GM12878 (cell line): ENCODE data around the gene PHC2. TPM values are rescaled to one million over a fixed set of nuclear protein-coding genes. Genes with fewer than 3 reads are reported as not detected.

Source experiments
- ATF7 ChIP-seq: fragments of 450-650 bp; IDR thresholded peaks from 2 replicates; pipeline ENCODE4 v1.6.1; 2016; ENCODE audit warnings: low read depth, mild to moderate bottlenecking
- CBX3 ChIP-seq: fragments of 200-600 bp; sonication (generic); IDR thresholded peaks from 2 replicates; pipeline ENCODE4 v1.6.1; 2016; ENCODE audit warnings: low read depth, borderline replicate concordance
- ETV6 ChIP-seq, 2 experiments: fragments of 450-650 bp in 1 of 2; IDR thresholded peaks in 1 of 2; conservative IDR thresholded peaks in 1 of 2; 2 replicates each; pipeline ENCODE4 v1.6.1; 2014; ENCODE audit warnings: antibody characterized with exemption in 1 of 2, borderline replicate concordance in 1 of 2, low read depth in 1 of 2, mild to moderate bottlenecking in 1 of 2, moderate library complexity in 1 of 2
- FOXM1 ChIP-seq: IDR thresholded peaks from 2 replicates; pipeline ENCODE4 v1.6.1; 2012; ENCODE audit warnings: low read depth, mild to moderate bottlenecking, inconsistent platforms, low read length, moderate library complexity
- HDAC6 ChIP-seq: fragments of 200-600 bp; sonication (generic); IDR thresholded peaks from one replicate; pipeline ENCODE4 v1.8.0; 2017; ENCODE audit warnings: antibody characterized with exemption; ENCODE audit not compliant: unreplicated experiment
- IKZF1 ChIP-seq: fragments of 450-650 bp; conservative IDR thresholded peaks from 2 replicates; pipeline ENCODE4 v1.6.1; 2017; ENCODE audit warnings: antibody characterized with exemption, mild to moderate bottlenecking
- JUNB ChIP-seq: IDR thresholded peaks from 2 replicates; pipeline ENCODE4 v1.6.1; 2016; ENCODE audit warnings: antibody characterized with exemption, mild to moderate bottlenecking
- LARP7 ChIP-seq: fragments of 450-650 bp; IDR thresholded peaks from 2 replicates; pipeline ENCODE4 v1.6.1; 2017; ENCODE audit warnings: mild to moderate bottlenecking
- MLLT1 ChIP-seq: fragments of 450-650 bp; IDR thresholded peaks from 2 replicates; pipeline ENCODE4 v1.6.1; 2016; ENCODE audit warnings: mild to moderate bottlenecking
- POU2F2 ChIP-seq: IDR thresholded peaks from 3 replicates; pipeline ENCODE4 v1.6.1; 2011; ENCODE audit warnings: low read depth, mild to moderate bottlenecking, low read length, borderline replicate concordance
- RUNX3 ChIP-seq: IDR thresholded peaks from 2 replicates; pipeline ENCODE4 v1.6.1; 2012; ENCODE audit warnings: low read length, inconsistent platforms
- SMC3 ChIP-seq: IDR thresholded peaks from 2 replicates; pipeline ENCODE4 v1.6.1; 2011; ENCODE audit warnings: low read length, improper control_type of control experiment, borderline replicate concordance
- SPI1 ChIP-seq: IDR thresholded peaks from 2 replicates; pipeline ENCODE4 v1.6.1; 2011; ENCODE audit warnings: low read depth, mild to moderate bottlenecking, low read length, moderate library complexity, borderline replicate concordance; ENCODE audit not compliant: insufficient read depth
- TCF12 ChIP-seq: IDR thresholded peaks from 2 replicates; pipeline ENCODE4 v1.6.1; 2011; ENCODE audit warnings: low read depth, mild to moderate bottlenecking, low read length
- WRNIP1 ChIP-seq: IDR thresholded peaks from 2 replicates; pipeline ENCODE4 v1.6.1; 2011; ENCODE audit warnings: low read depth, low read length, improper control_type of control experiment, borderline replicate concordance
- polyA plus RNA-seq, 11 experiments: library from polyadenylated mRNA; depleted of rRNA in 4 of 11; unstranded in 6 of 11; stranded (reverse) in 5 of 11; fragments of >200 nt; fragmentation: Nextera tagmentation in 4 of 11; fragmentation: Illumina TruSeq in 1 of 11; extraction: Ambion mirVana in 4 of 11; extraction: Trizol in 1 of 11; gene quantifications; 1 replicate in 1 of 11; 2 replicates in 10 of 11; pipeline versions ENCODE4 v1.2.1 to v1.2.3, GENCODE V29; 2011 to 2016; ENCODE audit warnings: inconsistent platforms in 2 of 11, missing spikeins in 2 of 11, low read depth in 1 of 11
- total RNA-seq, 4 experiments: library from RNA; depleted of rRNA in 3 of 4; stranded (reverse); fragments of >200 nt in 3 of 4; fragmentation: Illumina TruSeq in 1 of 4; extraction: Trizol in 1 of 4; gene quantifications; 2 replicates each; pipeline versions ENCODE4 v1.2.1 to v1.2.3, GENCODE V29; 2013 to 2021
- TF ChIP-seq, protein P1 (sequence below): fragments of 450-650 bp; IDR thresholded peaks from 2 replicates; pipeline ENCODE4 v1.6.1; 2017; ENCODE audit warnings: mild to moderate bottlenecking, low read depth, inconsistent platforms; ENCODE audit not compliant: poor library complexity, severe bottlenecking
- TF ChIP-seq, protein P2 (sequence below), 3 experiments: IDR thresholded peaks in 2 of 3; conservative IDR thresholded peaks in 1 of 3; 2 replicates each; pipeline ENCODE4 v1.5.1; 2011; ENCODE audit warnings: low read depth in 3 of 3, low read length in 3 of 3, mild to moderate bottlenecking in 3 of 3, control low read depth in 2 of 3, moderate library complexity in 2 of 3, inconsistent platforms in 1 of 3, mixed read lengths in 1 of 3; ENCODE audit not compliant: control insufficient read depth in 2 of 3, insufficient read depth in 1 of 3; ENCODE audit errors: extremely low read depth in 1 of 3

Gene PHC2
- total and polyA plus RNA-seq, 10 of the 15 experiments (the other 5 are each of a cell fraction or from before 2014, with no cell fraction given): 2.0 to 35.9 (median 16.4) TPM

DNA sequence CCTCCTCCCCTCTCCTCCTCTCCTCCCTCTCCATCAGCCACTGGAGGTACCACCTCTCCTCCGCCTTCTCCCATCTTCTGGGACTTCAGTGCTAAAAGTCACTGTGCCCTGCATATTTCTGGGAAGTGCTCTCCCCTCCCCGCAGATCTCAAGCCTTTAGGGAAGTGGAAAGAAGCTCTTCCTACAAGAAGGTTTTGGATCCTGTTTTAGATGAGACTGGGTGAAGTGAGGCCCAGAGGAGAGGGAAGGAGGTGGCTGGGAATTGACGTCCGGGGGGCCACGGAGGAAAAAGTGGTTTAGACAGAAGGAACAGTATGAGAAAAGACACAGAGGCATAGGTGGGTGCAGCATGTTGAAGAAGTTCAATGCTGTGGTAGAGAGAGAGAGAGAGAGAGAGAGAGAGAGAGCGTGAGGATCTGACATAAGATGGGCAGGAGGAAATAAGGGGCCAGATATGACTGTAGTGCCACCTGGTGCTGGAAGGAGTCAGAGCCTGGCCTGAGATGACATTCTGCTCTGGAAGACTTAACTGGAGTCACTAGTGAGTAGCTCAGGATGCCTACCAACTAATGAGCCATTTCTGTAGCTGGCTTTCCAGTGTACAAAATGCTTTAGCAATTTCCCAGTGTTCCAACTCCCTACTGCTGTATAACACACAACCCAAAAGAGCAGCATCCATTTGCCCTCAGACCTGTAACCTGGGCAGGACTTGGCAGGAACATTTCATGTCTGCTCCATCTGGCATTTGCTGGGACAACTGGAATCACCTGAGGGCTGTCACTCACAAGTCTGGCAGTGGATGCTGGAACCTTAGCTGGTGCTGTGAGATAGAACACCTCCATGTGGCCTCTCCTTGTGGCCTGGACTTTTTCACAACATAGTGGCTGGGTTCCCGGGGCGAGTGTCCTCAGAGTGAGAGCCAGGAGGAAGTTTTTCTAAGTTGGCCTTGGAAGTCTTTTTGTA is 24.9 kb upstream of the PHC2 start (continued):
- TF ChIP-seq ATF7 (peak; percentile 42; the same call in 1 of the 2 replicates), SMC3 (peak; percentile 75), POU2F2 (no peak), FOXM1 (no peak), RUNX3 (peak; percentile 84), WRNIP1 (no peak), TCF12 (0 out of 2 replicates have a peak, but pooled peaks have one; percentile 31), SPI1 (peak; percentile 56; the same call in 1 of the 2 replicates), HDAC6 (no peak), LARP7 (peak; percentile 51; the same call in 1 of the 2 replicates), MLLT1 (peak; percentile 60; the same call in 1 of the 2 replicates), ETV6 (conservative IDR thresholded peaks at IDR 0.05 in 1 of 2, IDR thresholded peaks at IDR 0.05 in 1 of 2; ENCODE audit: borderline replicate concordance in 1 of 2, low read depth in 1 of 2) (peak in 1 of 2 experiments; percentile 55; a peak in 1 of 4 replicates), IKZF1 (peak; percentile 60), CBX3 (no peak), JUNB (peak; percentile 25; the same call in 1 of the 2 replicates)
- TF ChIP-seq, protein P1, sequence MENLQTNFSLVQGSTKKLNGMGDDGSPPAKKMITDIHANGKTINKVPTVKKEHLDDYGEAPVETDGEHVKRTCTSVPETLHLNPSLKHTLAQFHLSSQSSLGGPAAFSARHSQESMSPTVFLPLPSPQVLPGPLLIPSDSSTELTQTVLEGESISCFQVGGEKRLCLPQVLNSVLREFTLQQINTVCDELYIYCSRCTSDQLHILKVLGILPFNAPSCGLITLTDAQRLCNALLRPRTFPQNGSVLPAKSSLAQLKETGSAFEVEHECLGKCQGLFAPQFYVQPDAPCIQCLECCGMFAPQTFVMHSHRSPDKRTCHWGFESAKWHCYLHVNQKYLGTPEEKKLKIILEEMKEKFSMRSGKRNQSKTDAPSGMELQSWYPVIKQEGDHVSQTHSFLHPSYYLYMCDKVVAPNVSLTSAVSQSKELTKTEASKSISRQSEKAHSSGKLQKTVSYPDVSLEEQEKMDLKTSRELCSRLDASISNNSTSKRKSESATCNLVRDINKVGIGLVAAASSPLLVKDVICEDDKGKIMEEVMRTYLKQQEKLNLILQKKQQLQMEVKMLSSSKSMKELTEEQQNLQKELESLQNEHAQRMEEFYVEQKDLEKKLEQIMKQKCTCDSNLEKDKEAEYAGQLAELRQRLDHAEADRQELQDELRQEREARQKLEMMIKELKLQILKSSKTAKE: no peak
- TF ChIP-seq, protein P2, sequence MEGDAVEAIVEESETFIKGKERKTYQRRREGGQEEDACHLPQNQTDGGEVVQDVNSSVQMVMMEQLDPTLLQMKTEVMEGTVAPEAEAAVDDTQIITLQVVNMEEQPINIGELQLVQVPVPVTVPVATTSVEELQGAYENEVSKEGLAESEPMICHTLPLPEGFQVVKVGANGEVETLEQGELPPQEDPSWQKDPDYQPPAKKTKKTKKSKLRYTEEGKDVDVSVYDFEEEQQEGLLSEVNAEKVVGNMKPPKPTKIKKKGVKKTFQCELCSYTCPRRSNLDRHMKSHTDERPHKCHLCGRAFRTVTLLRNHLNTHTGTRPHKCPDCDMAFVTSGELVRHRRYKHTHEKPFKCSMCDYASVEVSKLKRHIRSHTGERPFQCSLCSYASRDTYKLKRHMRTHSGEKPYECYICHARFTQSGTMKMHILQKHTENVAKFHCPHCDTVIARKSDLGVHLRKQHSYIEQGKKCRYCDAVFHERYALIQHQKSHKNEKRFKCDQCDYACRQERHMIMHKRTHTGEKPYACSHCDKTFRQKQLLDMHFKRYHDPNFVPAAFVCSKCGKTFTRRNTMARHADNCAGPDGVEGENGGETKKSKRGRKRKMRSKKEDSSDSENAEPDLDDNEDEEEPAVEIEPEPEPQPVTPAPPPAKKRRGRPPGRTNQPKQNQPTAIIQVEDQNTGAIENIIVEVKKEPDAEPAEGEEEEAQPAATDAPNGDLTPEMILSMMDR (IDR thresholded peaks at IDR 0.05 in 2 of 3, conservative IDR thresholded peaks at IDR 0.05 in 1 of 3; ENCODE audit: control insufficient read depth in 2 of 3, extremely low read depth in 1 of 3, insufficient read depth in 1 of 3, low read depth in 3 of 3, low read length in 3 of 3): peak; percentile 74 to 80 (median 74)
